Measurements from ENCODE around the gene DSTYK.

- TF ChIP-seq CTCF (IDR thresholded peaks at IDR 0.05), result no peak
- no peak for TF ChIP-seq POLR2AphosphoS5 (IDR thresholded peaks at IDR 0.05)
- no peak for TF ChIP-seq POLR2A (IDR thresholded peaks at IDR 0.05)
These were observed 21.5 kb upstream of the DSTYK start for GRCh38 chr1:205232945-205233397.
